ENCODE results near the gene CTNND2. TPM values are rescaled to one million over a fixed set of nuclear protein-coding genes. Genes with fewer than 3 reads are reported as not detected.
A peak's percentile ranks its signal among the peaks of the same experiment; 100 is the strongest.

Gene CTNND2
- total and polyA plus RNA-seq, 4 donors: 36.5 to 183 (median 97.7) TPM

DNA sequence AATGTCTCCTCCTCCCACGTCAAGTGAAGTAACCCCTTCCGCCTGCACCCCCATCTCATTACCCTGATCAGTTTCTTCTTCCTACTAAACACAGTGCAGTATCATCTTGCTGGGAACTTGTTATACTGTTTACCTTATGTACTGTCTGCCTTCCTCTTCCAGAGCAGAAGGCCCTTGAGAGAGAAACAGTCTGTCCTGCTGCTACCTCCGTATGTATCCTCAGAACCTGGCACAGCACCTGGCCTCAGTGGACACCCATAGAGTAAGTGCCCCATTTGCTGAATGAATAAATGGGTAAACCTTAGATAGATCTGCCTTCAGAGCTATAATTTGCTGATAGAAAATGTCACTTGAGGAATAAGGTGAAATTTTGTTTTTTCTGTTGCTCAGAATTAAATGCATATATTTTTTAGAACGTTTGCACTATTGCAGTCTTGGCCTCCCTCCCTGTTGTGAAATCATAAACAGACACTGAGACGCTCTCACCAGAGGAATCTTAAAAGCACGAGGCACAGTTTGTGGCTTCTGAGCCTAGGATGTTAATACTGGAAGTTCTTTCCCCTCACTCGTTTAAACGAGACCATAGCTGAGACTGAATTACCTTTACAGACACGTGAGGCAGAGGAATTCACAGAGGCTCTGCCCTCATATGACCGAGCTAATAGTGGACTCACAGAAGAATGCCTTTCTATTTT is 920.1 kb downstream of the CTNND2 start:
- Histone ChIP-seq H3K27ac (ENCODE audit: low read depth, low read length) (no peak overlapping the region), H3K4me1 (ENCODE audit: control insufficient read depth, insufficient read depth, low read length) (peaks cover 20% of the 10 kb centered on the region), H3K4me3 (ENCODE audit: low read depth, low read length) (no peak overlapping the region), H3K9me3 (ENCODE audit: control insufficient read depth, insufficient read depth, low read length) (no peaks in the 10 kb centered on the region), H3K36me3 (ENCODE audit: control insufficient read depth, insufficient read depth, low read length) (peaks cover 7% of the 10 kb centered on the region), H3K27me3 (ENCODE audit: control insufficient read depth, insufficient read depth, low read length) (no peaks in the 10 kb centered on the region)
- 71% methylated on average over 5 of the region's 10 CpGs for WGBS (ENCODE audit: insufficient coverage)
- peak in 1 of 6 donors; percentile 50 for DNase-seq (ENCODE audit: low read depth in 4 of 6, low spot score in 6 of 6)

DNA sequence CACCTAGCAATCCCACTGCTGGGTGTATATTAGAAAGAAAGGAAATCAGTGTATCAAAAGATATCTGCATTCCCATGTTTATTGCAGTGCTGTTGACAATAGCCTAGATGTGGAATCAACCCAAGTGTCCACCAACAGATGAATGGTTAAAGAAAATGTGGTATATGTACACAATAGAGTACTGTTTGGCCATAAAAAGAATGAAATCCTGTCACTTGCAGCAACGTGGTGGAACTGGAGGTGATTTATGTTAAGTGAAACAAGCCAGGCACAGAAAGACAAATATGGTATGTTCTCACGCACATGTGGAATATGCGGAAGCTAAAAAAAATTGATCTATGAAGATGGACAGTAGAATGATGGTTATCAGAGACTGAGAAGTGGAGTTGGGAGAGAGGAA is 921.6 kb downstream of the CTNND2 start:
- WGBS (ENCODE audit: insufficient coverage): 46% methylated on average over 2 of the region's 3 CpGs
- Histone ChIP-seq H3K4me3 (ENCODE audit: low read depth, low read length) (no peak overlapping the region), H3K36me3 (ENCODE audit: control insufficient read depth, insufficient read depth, low read length) (peaks cover 10% of the 10 kb centered on the region), H3K4me1 (ENCODE audit: control insufficient read depth, insufficient read depth, low read length) (peaks cover 7% of the 10 kb centered on the region), H3K27ac (ENCODE audit: low read depth, low read length) (no peak overlapping the region), H3K27me3 (ENCODE audit: control insufficient read depth, insufficient read depth, low read length) (no peaks in the 10 kb centered on the region), H3K9me3 (ENCODE audit: control insufficient read depth, insufficient read depth, low read length) (no peaks in the 10 kb centered on the region)
- no peak for DNase-seq (ENCODE audit: low read depth in 4 of 6, low spot score in 6 of 6)

DNA sequence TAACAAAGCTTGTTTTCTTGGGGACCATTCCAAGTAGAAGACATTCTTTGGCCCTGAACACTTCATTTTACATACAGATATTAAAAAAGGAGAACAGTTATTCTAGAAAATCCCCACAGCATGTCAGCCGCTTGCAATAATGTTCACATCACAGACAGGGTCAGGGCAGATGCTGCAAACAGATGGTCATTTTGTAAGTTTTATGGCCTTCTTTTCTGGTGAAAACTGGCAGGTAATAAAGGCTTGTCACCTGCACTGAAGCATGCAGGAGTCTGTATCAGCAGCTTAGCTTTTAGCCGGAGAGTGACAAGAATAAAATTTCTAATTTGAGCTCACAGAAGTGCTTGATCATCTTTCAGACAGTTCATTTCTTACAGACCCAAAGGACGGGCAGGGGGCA is 922.3 kb downstream of the CTNND2 start:
- peak in 1 of 6 donors; percentile 50 for DNase-seq (ENCODE audit: low read depth in 4 of 6, low spot score in 6 of 6)

DNA sequence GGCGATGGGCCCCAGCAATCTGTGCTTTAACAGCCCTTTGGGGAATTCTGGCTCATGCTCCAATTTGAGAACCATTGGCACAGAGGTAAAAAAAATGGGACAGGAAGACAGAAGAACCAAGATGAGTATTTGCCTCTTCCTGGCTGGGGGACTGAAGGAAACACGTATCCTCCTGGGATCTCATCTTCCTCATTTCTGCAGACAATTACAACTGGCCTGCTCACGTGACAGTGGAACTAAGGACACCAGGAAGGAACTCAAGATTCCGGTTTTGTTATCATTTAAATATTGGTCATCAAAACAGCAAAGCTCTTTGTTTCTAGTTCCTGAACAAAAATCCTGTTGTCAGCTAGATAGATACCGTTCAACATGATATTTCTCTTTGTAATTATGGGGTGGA is 927.2 kb downstream of the CTNND2 start:
- H3K4me3 ChIP-seq (ENCODE audit: low read depth, low read length): no peak overlapping the region
- no peaks in the 10 kb centered on the region for H3K9me3 ChIP-seq (ENCODE audit: control insufficient read depth, insufficient read depth, low read length)
- no peak overlapping the region for H3K27ac ChIP-seq (ENCODE audit: low read depth, low read length)
- H3K4me1 ChIP-seq (ENCODE audit: control insufficient read depth, insufficient read depth, low read length): no peaks in the 10 kb centered on the region
- DNase-seq (ENCODE audit: low read depth in 4 of 6, low spot score in 6 of 6): no peak
- H3K27me3 ChIP-seq (ENCODE audit: control insufficient read depth, insufficient read depth, low read length): no peaks in the 10 kb centered on the region
- 89% methylated on average over 3 of the region's 5 CpGs for WGBS (ENCODE audit: insufficient coverage)
- peaks cover 14% of the 10 kb centered on the region for H3K36me3 ChIP-seq (ENCODE audit: control insufficient read depth, insufficient read depth, low read length)

More for the DNA sequence above, 922.3 kb downstream of the CTNND2 start:
- Histone ChIP-seq H3K9me3 (ENCODE audit: control insufficient read depth, insufficient read depth, low read length) (no peaks in the 10 kb centered on the region), H3K27ac (ENCODE audit: low read depth, low read length) (no peak overlapping the region), H3K36me3 (ENCODE audit: control insufficient read depth, insufficient read depth, low read length) (peaks cover 10% of the 10 kb centered on the region), H3K4me3 (ENCODE audit: low read depth, low read length) (no peak overlapping the region), H3K27me3 (ENCODE audit: control insufficient read depth, insufficient read depth, low read length) (no peaks in the 10 kb centered on the region), H3K4me1 (ENCODE audit: control insufficient read depth, insufficient read depth, low read length) (peaks cover 5% of the 10 kb centered on the region)
- WGBS (ENCODE audit: insufficient coverage): 50% methylated on average over 1 of the region's 3 CpGs

DNA sequence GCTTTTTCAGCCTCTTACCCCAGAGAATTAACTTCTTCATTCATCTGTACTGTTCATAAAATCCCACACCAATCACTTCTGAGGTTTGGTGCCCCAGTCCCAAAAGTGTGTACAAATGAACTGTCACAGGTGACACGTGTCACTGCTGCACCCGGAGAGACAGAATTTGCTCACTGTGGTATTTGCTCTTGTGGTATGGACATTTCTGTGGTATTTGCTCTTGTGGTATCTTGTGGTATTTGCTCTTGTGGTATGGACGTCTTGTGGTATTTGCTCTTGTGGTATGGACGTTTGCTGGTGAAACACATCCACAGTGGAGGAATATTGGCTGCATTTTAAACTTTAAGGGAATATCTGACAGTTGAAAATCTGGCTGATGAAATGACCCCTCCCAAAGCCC is 928.3 kb downstream of the CTNND2 start:
- no peak overlapping the region for H3K27ac ChIP-seq (ENCODE audit: low read depth, low read length)
- H3K4me1 ChIP-seq (ENCODE audit: control insufficient read depth, insufficient read depth, low read length): no peaks in the 10 kb centered on the region
- no peak for DNase-seq (ENCODE audit: low read depth in 4 of 6, low spot score in 6 of 6)
- peaks cover 10% of the 10 kb centered on the region for H3K36me3 ChIP-seq (ENCODE audit: control insufficient read depth, insufficient read depth, low read length)
- 93% methylated on average over 2 of the region's 4 CpGs for WGBS (ENCODE audit: insufficient coverage)
- no peak overlapping the region for H3K4me3 ChIP-seq (ENCODE audit: low read depth, low read length)
- no peaks in the 10 kb centered on the region for H3K27me3 ChIP-seq (ENCODE audit: control insufficient read depth, insufficient read depth, low read length)
- H3K9me3 ChIP-seq (ENCODE audit: control insufficient read depth, insufficient read depth, low read length): no peaks in the 10 kb centered on the region

DNA sequence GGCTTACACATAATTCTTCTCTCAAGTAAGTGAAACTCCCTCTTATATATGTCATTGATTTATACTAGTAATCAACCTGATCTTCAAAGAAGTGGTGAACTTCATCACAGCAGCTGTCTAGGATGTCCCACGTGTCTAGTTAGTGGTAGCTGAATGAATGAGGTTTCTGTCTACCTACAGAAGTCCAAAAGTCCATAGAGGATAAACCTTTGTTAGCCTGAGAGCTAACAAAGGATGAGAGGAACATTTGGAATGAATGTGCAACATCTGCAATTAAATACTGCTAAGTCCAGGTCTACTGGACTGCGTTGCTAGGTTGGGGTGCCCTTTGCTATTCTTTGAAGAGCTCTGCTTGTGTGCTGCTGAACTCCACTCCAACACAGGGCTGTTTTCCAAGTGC is 929.4 kb downstream of the CTNND2 start:
- H3K27ac ChIP-seq (ENCODE audit: low read depth, low read length): no peak overlapping the region
- H3K4me1 ChIP-seq (ENCODE audit: control insufficient read depth, insufficient read depth, low read length): no peaks in the 10 kb centered on the region
- DNase-seq (ENCODE audit: low read depth in 4 of 6, low spot score in 6 of 6): no peak
- peaks cover 10% of the 10 kb centered on the region for H3K36me3 ChIP-seq (ENCODE audit: control insufficient read depth, insufficient read depth, low read length)
- 84% methylated on average over 2 of the region's 2 CpGs for WGBS (ENCODE audit: insufficient coverage)
- no peak overlapping the region for H3K4me3 ChIP-seq (ENCODE audit: low read depth, low read length)
- no peaks in the 10 kb centered on the region for H3K9me3 ChIP-seq (ENCODE audit: control insufficient read depth, insufficient read depth, low read length)
- no peaks in the 10 kb centered on the region for H3K27me3 ChIP-seq (ENCODE audit: control insufficient read depth, insufficient read depth, low read length)

DNA sequence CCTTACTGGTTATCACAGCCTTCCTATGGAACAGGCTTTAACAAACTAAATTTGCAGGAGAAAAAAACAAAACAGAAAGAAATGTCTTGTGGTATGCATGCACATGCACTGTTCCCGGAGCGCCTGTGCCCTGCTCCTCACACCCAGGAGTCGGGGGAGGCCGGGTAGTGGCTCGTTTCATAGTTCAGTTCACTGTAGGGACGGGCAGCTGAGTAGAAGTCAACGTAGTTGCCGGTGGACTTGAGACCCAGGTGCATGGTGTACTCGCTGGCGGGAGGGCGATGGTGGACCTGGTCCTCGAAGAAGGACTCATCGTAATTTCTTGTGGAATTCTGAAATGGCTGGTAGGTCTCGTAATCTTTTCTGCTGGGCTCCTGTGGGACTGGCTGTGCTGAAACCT is 930.9 kb downstream of the CTNND2 start:
- H3K27me3 ChIP-seq (ENCODE audit: control insufficient read depth, insufficient read depth, low read length): no peaks in the 10 kb centered on the region
- H3K9me3 ChIP-seq (ENCODE audit: control insufficient read depth, insufficient read depth, low read length): no peaks in the 10 kb centered on the region
- H3K36me3 ChIP-seq (ENCODE audit: control insufficient read depth, insufficient read depth, low read length): peaks cover 4% of the 10 kb centered on the region
- DNase-seq (ENCODE audit: low read depth in 4 of 6, low spot score in 6 of 6): no peak
- 92% methylated on average over 14 of the region's 14 CpGs for WGBS (ENCODE audit: insufficient coverage)
- H3K4me1 ChIP-seq (ENCODE audit: control insufficient read depth, insufficient read depth, low read length): no peaks in the 10 kb centered on the region
- no peak overlapping the region for H3K4me3 ChIP-seq (ENCODE audit: low read depth, low read length)
- no peak overlapping the region for H3K27ac ChIP-seq (ENCODE audit: low read depth, low read length)

DNA sequence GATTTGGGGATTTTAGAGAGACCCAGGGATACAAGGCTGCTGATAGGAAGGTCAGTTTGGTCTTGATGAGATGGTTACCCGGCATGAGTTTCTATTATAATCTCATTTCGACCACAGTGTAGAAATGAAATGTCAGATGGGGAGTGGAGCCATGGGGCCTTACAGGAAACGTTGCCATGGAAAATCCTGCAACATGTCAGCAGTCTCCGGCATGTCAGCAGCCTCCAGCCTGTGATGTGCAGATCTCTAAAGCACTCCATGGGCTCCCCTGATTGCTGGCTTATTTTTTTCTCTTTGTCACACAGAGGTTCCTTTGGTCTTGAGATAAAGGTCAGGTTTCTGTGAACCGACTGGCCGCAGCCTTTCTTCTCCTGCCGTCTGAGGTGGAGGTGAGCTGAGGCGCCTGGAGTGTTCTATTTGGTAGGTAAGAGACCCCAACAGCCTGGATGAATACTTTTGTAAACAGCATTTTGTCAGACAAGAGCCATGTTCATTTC is 934.5 kb downstream of the CTNND2 start:
- peak in 2 of 6 donors; percentile 24 to 26 for DNase-seq (ENCODE audit: low read depth in 4 of 6, low spot score in 6 of 6)
- Histone ChIP-seq H3K9me3 (ENCODE audit: control insufficient read depth, insufficient read depth, low read length) (no peaks in the 10 kb centered on the region), H3K27ac (ENCODE audit: low read depth, low read length) (no peak overlapping the region), H3K4me3 (ENCODE audit: low read depth, low read length) (no peak overlapping the region), H3K4me1 (ENCODE audit: control insufficient read depth, insufficient read depth, low read length) (no peaks in the 10 kb centered on the region), H3K36me3 (ENCODE audit: control insufficient read depth, insufficient read depth, low read length) (peaks cover 4% of the 10 kb centered on the region), H3K27me3 (ENCODE audit: control insufficient read depth, insufficient read depth, low read length) (no peaks in the 10 kb centered on the region)
- 90% methylated on average over 7 of the region's 8 CpGs for WGBS (ENCODE audit: insufficient coverage)

DNA sequence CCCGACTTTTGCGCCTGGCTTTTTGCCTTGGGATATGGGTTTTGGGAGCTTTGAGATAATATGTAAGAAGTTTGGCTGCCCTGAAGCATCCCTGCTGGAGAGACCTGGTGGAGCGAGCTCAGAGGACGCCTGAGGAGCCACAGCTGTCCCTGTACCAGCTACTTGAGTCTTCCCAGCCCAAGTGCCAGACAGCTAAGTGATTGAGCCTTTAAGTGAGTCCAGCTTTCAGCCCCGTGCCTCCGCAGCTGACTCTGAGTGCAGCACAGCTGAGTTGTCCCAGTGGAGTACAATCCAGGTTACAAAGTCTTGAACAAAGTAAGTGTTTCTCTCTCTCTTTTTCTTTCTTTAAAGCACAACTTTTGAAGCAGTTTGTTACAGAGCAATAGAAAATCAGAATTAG is 939.4 kb downstream of the CTNND2 start:
- 75% methylated on average over 6 of the region's 6 CpGs for WGBS (ENCODE audit: insufficient coverage)
- no peak for DNase-seq (ENCODE audit: low read depth in 4 of 6, low spot score in 6 of 6)
- H3K27me3 ChIP-seq (ENCODE audit: control insufficient read depth, insufficient read depth, low read length): no peaks in the 10 kb centered on the region

DNA sequence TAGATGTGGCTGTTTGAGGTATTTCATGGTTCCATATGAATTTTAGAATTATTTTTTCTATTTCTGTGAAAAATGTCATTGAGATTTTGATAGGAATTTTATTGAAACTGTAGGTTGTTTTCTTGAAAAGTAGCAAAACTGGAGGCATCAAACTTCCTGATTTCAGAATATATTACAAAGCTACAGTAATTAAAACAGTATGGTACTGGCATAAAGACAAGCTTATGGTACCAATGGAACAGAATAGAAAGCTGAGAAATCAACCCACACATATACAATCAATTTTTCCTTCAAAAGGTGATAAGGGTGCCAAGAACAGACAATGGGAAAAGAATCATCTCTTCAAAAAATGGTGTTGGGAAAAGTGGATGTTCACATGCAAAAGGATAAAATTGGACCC is 945.5 kb downstream of the CTNND2 start:
- Histone ChIP-seq H3K27ac (ENCODE audit: low read depth, low read length) (no peak overlapping the region), H3K27me3 (ENCODE audit: control insufficient read depth, insufficient read depth, low read length) (no peaks in the 10 kb centered on the region), H3K4me3 (ENCODE audit: low read depth, low read length) (no peak overlapping the region), H3K4me1 (ENCODE audit: control insufficient read depth, insufficient read depth, low read length) (no peaks in the 10 kb centered on the region), H3K9me3 (ENCODE audit: control insufficient read depth, insufficient read depth, low read length) (no peaks in the 10 kb centered on the region), H3K36me3 (ENCODE audit: control insufficient read depth, insufficient read depth, low read length) (no peaks in the 10 kb centered on the region)
- no peak for DNase-seq (ENCODE audit: low read depth in 4 of 6, low spot score in 6 of 6)

More for the DNA sequence above, 939.4 kb downstream of the CTNND2 start:
- Histone ChIP-seq H3K4me1 (ENCODE audit: control insufficient read depth, insufficient read depth, low read length) (no peaks in the 10 kb centered on the region), H3K4me3 (ENCODE audit: low read depth, low read length) (no peak overlapping the region), H3K27ac (ENCODE audit: low read depth, low read length) (no peak overlapping the region), H3K9me3 (ENCODE audit: control insufficient read depth, insufficient read depth, low read length) (no peaks in the 10 kb centered on the region), H3K36me3 (ENCODE audit: control insufficient read depth, insufficient read depth, low read length) (no peaks in the 10 kb centered on the region)
